HG02623 (cell line): Measurements from ENCODE around the gene WSCD2.

Experiments
- ATAC-seq: cut with Tn5 transposase; IDR thresholded peaks from one replicate; pipeline ENCODE4 v1.9.1; 2021; ENCODE audit warnings: moderate library complexity; ENCODE audit not compliant: unreplicated experiment

WSCD2 gene

GRCh38 chr12:108106599-108106998 lies 22.5 kb upstream of the WSCD2 start:
- ATAC-seq: no peak

DNA sequence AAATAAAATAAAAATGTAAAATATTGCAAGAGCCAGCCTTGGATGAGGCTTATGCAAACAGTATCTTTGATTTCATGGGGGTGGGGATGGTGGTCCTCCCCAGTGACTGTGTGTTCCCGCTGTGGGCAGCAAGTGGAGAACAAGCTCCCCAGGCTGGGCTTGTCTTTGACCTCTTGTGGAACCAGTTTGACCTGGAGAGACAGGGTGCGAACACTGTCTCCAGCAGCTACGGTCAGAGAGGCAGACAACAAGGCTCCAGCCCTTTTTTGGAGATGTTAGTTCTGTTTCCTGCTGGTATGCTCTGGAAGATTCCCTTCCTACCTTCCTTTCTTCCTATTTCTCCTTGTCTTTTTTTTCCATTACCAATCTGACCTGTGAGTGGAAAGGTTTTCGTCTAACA lies 21.8 kb upstream of the WSCD2 start:
- ATAC-seq: no peak

DNA sequence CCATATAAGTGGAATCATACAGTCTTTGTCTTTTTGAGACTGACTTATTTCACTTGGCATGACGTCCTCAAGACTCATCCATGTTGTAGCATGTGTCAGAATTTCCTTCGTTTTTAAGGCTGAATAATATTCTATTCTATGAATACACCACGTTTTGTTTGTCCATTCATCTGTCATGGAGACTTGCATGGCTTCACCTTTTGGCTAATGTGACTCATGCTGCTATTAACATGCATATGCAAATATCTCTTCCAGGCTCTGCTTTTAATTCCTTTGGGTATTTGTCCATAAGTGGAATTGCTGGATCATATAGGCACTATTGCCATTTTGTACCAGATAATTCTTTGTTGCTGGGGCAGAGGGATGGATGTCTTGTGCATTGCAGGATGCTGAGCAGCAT lies 19.6 kb upstream of the WSCD2 start:
- ATAC-seq: no peak

DNA sequence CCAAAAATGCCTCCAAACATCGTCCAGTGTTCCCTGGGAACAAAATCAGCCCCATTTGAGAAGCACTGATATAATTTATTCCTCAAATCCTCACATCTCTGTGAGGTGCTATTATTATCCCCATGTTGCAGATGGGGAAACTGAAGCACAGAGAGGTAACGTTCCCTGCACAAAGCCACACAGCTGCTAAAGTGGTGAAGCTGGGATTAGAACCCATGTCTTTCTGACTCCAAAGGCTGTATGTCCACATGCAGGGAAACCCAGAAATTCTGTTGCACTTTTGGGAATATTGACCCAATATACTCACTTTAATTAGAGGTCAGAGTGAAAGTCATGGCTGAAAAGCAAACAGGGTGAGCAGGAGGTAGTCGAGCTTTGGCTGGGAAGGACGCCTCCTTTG lies 19.1 kb upstream of the WSCD2 start:
- ATAC-seq: no peak

- ATAC-seq: no peak
These were observed 18.2 kb upstream of the WSCD2 start for GRCh38 chr12:108110844-108111243.

- ATAC-seq: no peak
These were observed 16.1 kb upstream of the WSCD2 start for GRCh38 chr12:108112832-108113556.

DNA sequence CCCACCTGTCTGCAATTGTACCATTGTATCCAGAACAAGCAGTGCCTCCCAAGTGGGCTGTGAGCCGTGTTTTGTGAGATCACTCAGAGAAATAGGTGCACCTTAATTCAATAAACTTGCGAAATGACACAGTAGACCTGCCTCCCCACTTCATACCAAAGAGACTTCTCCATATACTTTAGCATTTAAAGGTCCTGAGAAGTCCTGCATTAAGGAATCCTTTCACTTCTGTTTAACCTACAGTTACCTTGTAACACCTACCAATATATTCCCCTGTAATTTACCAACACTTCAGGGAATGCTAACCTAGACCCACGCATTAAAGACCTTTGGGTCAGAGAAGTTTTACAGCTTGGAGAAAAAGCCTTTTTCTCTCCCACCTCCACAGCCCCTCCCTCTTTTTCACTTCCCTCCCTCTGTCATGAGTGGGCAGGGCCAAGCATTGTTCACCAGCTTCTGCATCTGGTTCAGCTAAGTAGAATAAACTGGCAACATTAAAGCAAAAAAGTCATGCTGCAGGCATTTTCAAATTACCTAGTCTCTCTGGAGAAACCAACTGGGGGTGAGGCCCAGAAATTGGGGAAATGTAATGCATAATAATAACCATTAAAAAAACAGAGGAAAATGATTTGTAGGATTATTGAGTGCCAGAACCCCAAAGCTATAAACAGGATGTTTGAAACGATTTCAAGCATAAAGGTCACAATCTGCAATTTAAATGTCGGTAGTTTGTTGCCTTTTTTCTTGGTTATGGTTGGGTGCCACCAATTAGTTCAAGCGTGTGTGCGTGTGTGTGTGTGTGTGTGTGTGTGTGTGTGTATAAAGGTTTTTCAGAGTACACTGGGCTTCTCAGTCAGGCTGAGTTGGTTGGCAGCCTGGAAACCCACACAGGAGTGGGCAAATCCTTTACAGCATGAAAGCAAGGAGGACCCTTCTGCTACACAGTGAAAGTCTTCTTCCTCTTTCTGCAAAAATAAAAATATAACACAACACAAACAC lies 13.7 kb upstream of the WSCD2 start:
- no peak for ATAC-seq

DNA sequence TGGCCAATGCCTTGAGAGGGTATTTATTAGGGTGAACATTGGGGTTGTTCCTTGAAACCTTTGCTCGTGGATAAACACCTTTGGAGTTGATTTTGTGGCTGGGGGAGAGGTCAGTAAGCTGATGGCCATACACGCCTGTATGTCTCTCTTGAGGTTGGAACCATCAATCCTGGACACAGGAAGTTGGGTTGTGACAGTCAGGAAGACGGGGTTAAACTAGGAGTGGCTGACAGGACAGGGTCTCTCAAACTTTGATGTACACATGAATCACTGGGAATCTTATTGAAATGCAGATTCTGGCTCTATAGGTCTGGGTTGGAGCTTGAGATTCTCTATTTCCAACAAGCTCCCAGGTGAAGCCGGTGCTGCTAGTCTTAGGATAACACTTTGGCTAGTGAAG lies 12.8 kb upstream of the WSCD2 start:
- ATAC-seq: no peak

- ATAC-seq: no peak
These were observed 12.4 kb upstream of the WSCD2 start for GRCh38 chr12:108116699-108117098.

- ATAC-seq: no peak
These were observed 11.8 kb upstream of the WSCD2 start for GRCh38 chr12:108117163-108117849.

DNA sequence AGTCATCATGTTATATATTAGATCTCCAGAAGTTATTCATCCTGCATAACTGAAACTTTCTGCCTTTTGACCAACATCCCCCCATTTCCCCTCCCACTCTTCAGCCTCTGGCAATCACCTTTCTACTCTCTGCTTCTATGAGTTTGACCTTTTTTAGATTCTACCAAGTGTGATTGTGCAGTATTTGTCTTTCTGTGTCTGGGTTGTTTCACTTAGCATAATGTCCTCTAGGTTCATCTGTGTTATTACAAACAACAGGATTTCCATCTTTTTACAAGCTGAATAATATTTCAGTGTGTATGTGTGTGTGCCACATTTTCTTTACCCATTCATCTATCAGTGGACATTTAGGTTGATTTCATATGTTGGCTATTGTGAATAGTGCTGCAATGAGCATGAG lies 11.2 kb upstream of the WSCD2 start:
- no peak for ATAC-seq

DNA sequence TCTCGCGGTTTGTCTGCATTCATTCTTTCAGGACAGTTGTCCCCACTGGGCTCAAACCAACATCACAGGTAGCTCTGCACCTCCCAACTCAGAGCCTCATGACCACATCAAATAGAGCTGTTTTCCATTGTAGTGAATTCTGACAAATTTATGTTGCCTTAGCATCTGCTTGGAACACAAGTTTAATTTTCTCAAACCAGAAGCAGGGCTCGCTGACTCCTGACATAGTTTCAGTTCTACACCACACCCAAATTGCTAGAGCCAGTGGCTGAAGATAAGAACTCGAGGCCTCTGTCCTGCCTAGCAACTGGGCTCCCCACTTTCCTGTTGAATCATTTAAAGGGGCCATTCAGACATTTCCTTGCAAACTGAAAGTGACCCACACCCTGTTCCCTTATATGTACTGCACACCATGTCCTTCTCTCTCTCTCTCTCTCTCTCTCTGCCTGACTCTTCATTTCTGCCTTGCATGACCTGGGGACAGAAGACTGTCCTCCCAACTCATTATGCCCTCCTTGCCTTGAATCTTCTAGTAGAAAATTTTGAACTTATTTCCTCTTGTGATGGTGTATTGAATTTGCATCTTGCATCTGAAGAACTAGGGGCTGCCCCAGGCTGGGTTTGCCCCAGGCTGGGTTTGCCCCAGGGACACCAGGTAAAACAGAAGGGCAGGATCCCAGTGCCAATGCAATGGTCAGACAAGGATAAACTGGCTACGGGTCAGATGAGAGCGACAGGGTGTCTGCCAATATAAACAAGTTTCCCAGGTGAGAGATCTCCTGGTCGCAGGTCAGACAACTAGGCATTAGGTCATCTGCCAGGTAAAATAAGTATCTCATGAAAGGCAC lies 9.7 kb upstream of the WSCD2 start:
- no peak for ATAC-seq

- ATAC-seq: no peak
These were observed 8.9 kb upstream of the WSCD2 start for GRCh38 chr12:108119974-108120862.

GRCh38 chr12:108120863-108121165 lies 8.3 kb upstream of the WSCD2 start:
- ATAC-seq: no peak

GRCh38 chr12:108121320-108121719 lies 7.8 kb upstream of the WSCD2 start:
- ATAC-seq: no peak

DNA sequence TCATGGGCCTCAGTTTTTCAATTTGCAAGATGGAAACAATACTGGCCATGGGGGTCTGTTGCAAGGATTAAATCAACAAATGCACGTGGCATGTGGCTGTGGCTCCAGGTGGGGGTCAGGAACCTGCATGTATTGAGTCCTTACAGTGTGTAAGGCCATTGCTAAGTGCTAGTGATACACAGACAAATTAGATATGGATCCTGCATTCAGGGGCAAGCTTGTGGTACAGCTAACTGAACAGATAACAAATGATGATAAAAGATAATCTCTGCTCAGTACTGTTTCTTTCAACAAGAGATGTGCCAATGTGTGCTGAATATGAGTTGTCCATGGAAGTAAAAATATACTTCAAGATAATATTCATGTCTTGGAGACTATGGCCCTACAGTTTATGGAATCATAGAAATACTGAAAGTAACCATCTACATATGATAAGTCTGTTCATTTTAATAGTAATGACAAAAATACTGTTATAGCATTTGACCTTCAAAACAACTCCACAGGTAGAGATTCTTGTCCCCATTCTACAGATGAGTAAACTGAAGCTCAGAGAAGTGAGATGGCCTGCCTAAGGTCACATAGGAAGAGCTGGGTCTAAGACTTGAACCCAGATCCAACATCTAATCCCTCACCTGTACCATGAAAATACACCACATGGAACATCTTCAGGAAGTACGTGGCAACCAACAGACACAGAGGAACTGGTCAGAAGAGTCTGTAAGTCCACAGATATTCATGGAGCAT lies 7.2 kb upstream of the WSCD2 start:
- no peak for ATAC-seq

DNA sequence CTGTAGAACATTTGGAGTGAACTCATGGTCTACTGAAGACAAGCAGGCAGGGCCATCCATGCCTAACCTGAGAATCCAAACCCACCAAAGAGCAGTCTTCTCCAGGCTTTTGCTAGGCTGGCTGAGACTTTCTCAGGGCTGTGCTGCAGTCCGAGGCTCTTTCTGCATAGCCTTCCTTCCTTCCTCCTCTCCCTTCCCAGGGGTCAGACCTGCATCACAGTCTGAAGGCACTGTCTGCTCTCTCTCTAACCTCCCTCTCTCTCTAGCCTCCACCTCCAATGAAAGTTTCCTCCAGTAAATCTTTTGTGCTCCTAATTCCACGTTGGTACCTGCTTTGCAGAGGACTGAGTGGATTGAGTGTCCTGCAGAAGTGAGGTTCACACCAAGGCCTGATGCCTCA lies 6.4 kb upstream of the WSCD2 start:
- ATAC-seq: no peak

DNA sequence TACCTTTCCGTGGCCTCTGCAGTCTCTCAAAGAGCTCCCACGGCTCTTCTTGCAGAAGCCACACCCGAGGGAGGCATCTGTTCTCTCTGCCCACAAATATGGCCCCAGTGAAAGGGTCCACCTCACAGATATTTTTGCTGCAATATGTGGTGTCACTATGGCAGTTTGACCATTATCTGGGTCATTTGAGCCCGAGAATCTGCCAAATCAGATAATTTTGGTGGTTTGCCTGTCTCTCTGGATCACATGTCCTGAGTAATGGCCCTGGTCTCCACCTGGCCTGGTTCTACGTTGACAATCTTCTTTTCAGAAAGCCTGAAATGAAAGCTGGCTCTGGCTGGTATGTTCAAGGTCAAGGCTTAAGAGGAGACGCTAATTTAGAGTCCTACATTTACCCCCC lies 5.7 kb upstream of the WSCD2 start:
- no peak for ATAC-seq

- no peak for ATAC-seq
These were observed 4.0 kb upstream of the WSCD2 start for GRCh38 chr12:108125073-108125472.
